COLO829 (cell line): ENCODE results near the gene NOL4L.

Source experiments
- DNase-seq: peaks from one replicate; pipeline ENCODE4 v3.0.0; 2012; ENCODE audit warnings: low spot score

Gene NOL4L

GRCh38 chr20:32456869-32457478 is 128.2 kb downstream of the NOL4L start:
- no peak for DNase-seq

- DNase-seq = no peak
Measured at GRCh38 chr20:32455901-32456701, 129.0 kb downstream of the NOL4L start.

- DNase-seq = no peak
Measured at GRCh38 chr20:32455171-32455900, 129.8 kb downstream of the NOL4L start.

GRCh38 chr20:32454164-32455145 is 130.7 kb downstream of the NOL4L start:
- DNase-seq = no peak

- no peak for DNase-seq
Measured at GRCh38 chr20:32453467-32454163, 131.5 kb downstream of the NOL4L start.

GRCh38 chr20:32452776-32453466 is 132.2 kb downstream of the NOL4L start:
- no peak for DNase-seq

GRCh38 chr20:32451682-32452461 is 133.3 kb downstream of the NOL4L start:
- DNase-seq = no peak

- no peak for DNase-seq
Measured at GRCh38 chr20:32451340-32451681, 133.8 kb downstream of the NOL4L start.

- no peak for DNase-seq
Measured at GRCh38 chr20:32450484-32451061, 134.6 kb downstream of the NOL4L start.

- no peak for DNase-seq
Measured at GRCh38 chr20:32449890-32450401, 135.2 kb downstream of the NOL4L start.

- no peak for DNase-seq
Measured at GRCh38 chr20:32449057-32449889, 135.9 kb downstream of the NOL4L start.

- no peak for DNase-seq
Measured at GRCh38 chr20:32448306-32449056, 136.7 kb downstream of the NOL4L start.

GRCh38 chr20:32447136-32448027 is 137.8 kb downstream of the NOL4L start:
- DNase-seq = no peak

GRCh38 chr20:32446301-32447100 is 138.6 kb downstream of the NOL4L start:
- DNase-seq = no peak

GRCh38 chr20:32445539-32446273 is 139.4 kb downstream of the NOL4L start:
- no peak for DNase-seq
